HepG2 (cell line): ENCODE results near the gene PRIMA1. TPM values are rescaled to one million over a fixed set of nuclear protein-coding genes. Genes with fewer than 3 reads are reported as not detected.

ENCODE experiments used
- ATAC-seq: fragments of 200-7000 bp; cut with Tn5 transposase; 3 replicates; pipeline ENCODE4 v1.9.1; 2020; ENCODE audit warnings: mild to moderate bottlenecking, moderate library complexity
- BruUV-seq: library from RNA; stranded (reverse); fragments of 400-500 nt; replicated peaks from 2 replicates; lab custom pipeline; 2021; lab: Mats Ljungman, UMichigan
- CTCF ChIA-PET: fragments of 300-600 bp; formaldehyde crosslinking; extraction: SDS; loops from one replicate; lab custom pipeline; 2021; ENCODE audit warnings: low total read pairs, inconsistent platforms, low intra/inter-chr PET ratio; lab: Yijun Ruan, JAX
- POLR2A ChIA-PET: fragments of 350-600 bp; sonication (Branson Sonifier 250); formaldehyde crosslinking; loops from one replicate; lab custom pipeline; 2020; ENCODE audit warnings: antibody characterized with exemption, inconsistent platforms; lab: Yijun Ruan, JAX
- DNase-seq: peaks from one replicate; pipeline ENCODE4 v3.0.0-alpha.2; 2015; ENCODE audit warnings: low spot score
- FAIRE-seq: peaks from 3 replicates; lab custom pipeline; 2011; peaks lifted over from hg19 to GRCh38; lab: Jason Lieb, UNC
- H2AFZ ChIP-seq: one replicate; pipeline ENCODE4 v1.6.1; 2011; ENCODE audit warnings: low read length, inconsistent platforms
- H3K27ac ChIP-seq: fragments of 300-600 bp; 3 replicates; pipeline ENCODE4 v1.8.0; 2011; ENCODE audit warnings: mixed run types, mild to moderate bottlenecking, mixed read lengths, low read length, inconsistent platforms; ENCODE audit not compliant: insufficient read depth; ENCODE audit errors: extremely low read length
- H3K27me3 ChIP-seq, 2 experiments: fragments of 200-600 bp in 1 of 2; 2 replicates in 1 of 2; 3 replicates in 1 of 2; pipeline versions ENCODE4 v1.6.0 to v1.8.0; 2011; ENCODE audit warnings: low read length in 2 of 2, mild to moderate bottlenecking in 2 of 2, moderate library complexity in 2 of 2, inconsistent platforms in 1 of 2; ENCODE audit not compliant: insufficient read depth in 2 of 2, control insufficient read depth in 1 of 2
- H3K36me3 ChIP-seq, 2 experiments: fragments of 200-600 bp in 1 of 2; replicated peaks in 1 of 2; 2 replicates in 1 of 2; 3 replicates in 1 of 2; pipeline versions ENCODE4 v1.5.1 to v1.8.0; 2011; ENCODE audit warnings: low read length in 2 of 2, inconsistent platforms in 1 of 2; ENCODE audit not compliant: insufficient read depth in 2 of 2, control insufficient read depth in 1 of 2
- H3K4me1 ChIP-seq: 2 replicates; pipeline ENCODE4 v1.5.1; 2012; ENCODE audit warnings: low read length, inconsistent platforms; ENCODE audit not compliant: insufficient read depth
- H3K4me2 ChIP-seq: 2 replicates; pipeline ENCODE4 v1.6.0; 2011; ENCODE audit warnings: low read depth, low read length, inconsistent platforms
- H3K4me3 ChIP-seq, 3 experiments: fragments of 200-600 bp in 1 of 3; sonication (generic), shearing (Covaris generic) in 1 of 3; replicated peaks in 1 of 3; 2 replicates each; pipeline ENCODE4 v1.5.1; 2011 to 2016; ENCODE audit warnings: low read length in 3 of 3, inconsistent platforms in 2 of 3, low read depth in 2 of 3, mild to moderate bottlenecking in 2 of 3, control low read depth in 1 of 3, mixed read lengths in 1 of 3; ENCODE audit not compliant: insufficient read depth in 1 of 3
- H3K79me2 ChIP-seq: one replicate; pipeline ENCODE4 v1.6.1; 2011; ENCODE audit warnings: low read length, inconsistent platforms; ENCODE audit not compliant: insufficient read depth
- H3K9ac ChIP-seq: 2 replicates; pipeline ENCODE4 v1.6.0; 2011; ENCODE audit warnings: mild to moderate bottlenecking, low read depth, low read length, inconsistent platforms; ENCODE audit not compliant: insufficient read depth
- H3K9me3 ChIP-seq: 2 replicates; pipeline ENCODE4 v1.5.1; 2012; ENCODE audit warnings: mild to moderate bottlenecking, low read length
- H4K20me1 ChIP-seq: 2 replicates; pipeline ENCODE4 v1.6.0; 2011; ENCODE audit warnings: inconsistent platforms, mild to moderate bottlenecking, low read length, moderate library complexity; ENCODE audit not compliant: insufficient read depth
- RBM39 ChIP-seq: fragments of 200-400 bp; formaldehyde crosslinking; IDR thresholded peaks from one replicate; pipeline ENCODE4 v1.6.1; 2018; ENCODE audit warnings: antibody characterized with exemption, mild to moderate bottlenecking, low read depth, low read length; ENCODE audit not compliant: poor library complexity, severe bottlenecking
- WGBS: methylation state at CpG from one replicate; pipeline ENCODE4 v1.1.6; 2017; ENCODE audit warnings: low lambda C conversion rate; 5-methylcytosine and 5-hydroxymethylcytosine counted together
- in situ Hi-C: cut with HindIII; loops from 2 replicates; pipeline ENCODE4 v1.10.0; 2017; ENCODE audit warnings: low pct_unique_long_range_greater_than_20kb; ENCODE audit not compliant: extremely low pct_ligation_motif_present
- intact Hi-C: fragments of 100-400 bp; cut with micrococcal nuclease; formaldehyde crosslinking; loops from one replicate; pipeline ENCODE4 v1.10.0; 2022; ENCODE audit not compliant: unreplicated experiment
- polyA plus RNA-seq, 8 experiments: library from polyadenylated mRNA; depleted of rRNA in 3 of 8; stranded (reverse) in 7 of 8; unstranded in 1 of 8; fragments of >200 nt; fragmentation: Illumina TruSeq in 4 of 8; extraction: Trizol in 4 of 8; gene quantifications; 2 replicates each; pipeline versions ENCODE4 v1.2.1 to v1.2.3, GENCODE V29; 2011 to 2016; ENCODE audit warnings: low read depth in 4 of 8, missing spikeins in 1 of 8, mixed read lengths in 1 of 8; ENCODE audit not compliant: insufficient read depth in 1 of 8
- total RNA-seq, 5 experiments: library from RNA; depleted of rRNA; stranded (reverse); fragments of >200 nt; fragmentation: Illumina TruSeq; extraction: Trizol; gene quantifications; 2 replicates each; pipeline ENCODE4 v1.2.3, GENCODE V29; 2016; ENCODE audit warnings: low read depth in 1 of 5
- TF ChIP-seq, protein P1 (sequence below): sonication (generic); formaldehyde crosslinking; IDR thresholded peaks from 2 replicates; pipeline ENCODE4 v1.8.0; 2022; ENCODE audit warnings: mild to moderate bottlenecking, missing genetic modification reagents, moderate library complexity
- TF ChIP-seq, protein P2 (sequence below): sonication (generic); formaldehyde crosslinking; IDR thresholded peaks from 2 replicates; pipeline ENCODE4 v1.5.0; 2020; ENCODE audit warnings: mild to moderate bottlenecking, missing genetic modification reagents

PRIMA1 gene
- total and polyA plus RNA-seq, 2 of the 13 experiments (the other 11 are each of a cell fraction or from before 2014, with no cell fraction given) = 2.4 to 3.2 TPM

DNA sequence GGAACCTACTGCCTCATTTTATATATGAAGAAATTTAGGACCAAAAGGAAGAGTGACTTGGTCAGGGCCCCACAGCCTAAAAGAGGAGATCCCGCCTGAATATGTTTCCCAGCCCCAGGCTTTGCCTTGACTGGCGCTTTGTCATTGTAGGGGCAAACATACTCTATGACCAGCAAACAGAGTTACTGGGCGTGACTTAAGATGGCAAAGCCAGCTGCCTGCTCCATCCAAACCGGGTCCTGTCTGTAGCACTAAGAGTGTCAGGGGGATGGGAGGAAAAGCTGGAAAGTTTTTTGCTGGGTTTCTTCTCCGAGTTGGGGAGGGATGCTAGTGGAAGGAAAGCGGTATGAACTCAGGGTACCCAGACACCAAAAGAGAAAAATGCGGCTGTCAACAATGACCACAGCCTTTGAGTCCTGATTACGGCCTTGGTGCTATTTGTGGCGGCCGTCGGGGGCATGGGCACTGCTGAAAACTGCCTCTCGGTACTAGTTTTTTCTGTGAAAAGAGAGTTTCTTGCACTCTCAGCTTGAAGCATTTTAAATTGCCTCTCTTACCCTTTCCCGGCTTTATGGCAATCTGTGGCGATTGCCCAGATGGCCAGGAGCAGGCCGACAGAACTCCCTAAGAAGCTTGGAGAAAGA, 82.7 kb downstream of the PRIMA1 start:
- no peaks in the 10 kb centered on the region for H4K20me1 ChIP-seq
- POLR2A ChIA-PET = no interaction called here
- H3K79me2 ChIP-seq = no peaks in the 10 kb centered on the region
- peaks cover 30% of the 10 kb centered on the region for H3K4me1 ChIP-seq
- WGBS = 23% methylated on average over 15 of the region's 15 CpGs
- no peak overlapping the region for H3K9ac ChIP-seq
- H3K27ac ChIP-seq = no peak overlapping the region
- no peak overlapping the region for H3K4me3 ChIP-seq
- DNase-seq = peak; percentile 34
- no peak for TF ChIP-seq RBM39
- TF ChIP-seq, protein P1, sequence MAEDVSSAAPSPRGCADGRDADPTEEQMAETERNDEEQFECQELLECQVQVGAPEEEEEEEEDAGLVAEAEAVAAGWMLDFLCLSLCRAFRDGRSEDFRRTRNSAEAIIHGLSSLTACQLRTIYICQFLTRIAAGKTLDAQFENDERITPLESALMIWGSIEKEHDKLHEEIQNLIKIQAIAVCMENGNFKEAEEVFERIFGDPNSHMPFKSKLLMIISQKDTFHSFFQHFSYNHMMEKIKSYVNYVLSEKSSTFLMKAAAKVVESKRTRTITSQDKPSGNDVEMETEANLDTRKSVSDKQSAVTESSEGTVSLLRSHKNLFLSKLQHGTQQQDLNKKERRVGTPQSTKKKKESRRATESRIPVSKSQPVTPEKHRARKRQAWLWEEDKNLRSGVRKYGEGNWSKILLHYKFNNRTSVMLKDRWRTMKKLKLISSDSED (CRISPR knock-in tag) = no peak
- TF ChIP-seq, protein P2, sequence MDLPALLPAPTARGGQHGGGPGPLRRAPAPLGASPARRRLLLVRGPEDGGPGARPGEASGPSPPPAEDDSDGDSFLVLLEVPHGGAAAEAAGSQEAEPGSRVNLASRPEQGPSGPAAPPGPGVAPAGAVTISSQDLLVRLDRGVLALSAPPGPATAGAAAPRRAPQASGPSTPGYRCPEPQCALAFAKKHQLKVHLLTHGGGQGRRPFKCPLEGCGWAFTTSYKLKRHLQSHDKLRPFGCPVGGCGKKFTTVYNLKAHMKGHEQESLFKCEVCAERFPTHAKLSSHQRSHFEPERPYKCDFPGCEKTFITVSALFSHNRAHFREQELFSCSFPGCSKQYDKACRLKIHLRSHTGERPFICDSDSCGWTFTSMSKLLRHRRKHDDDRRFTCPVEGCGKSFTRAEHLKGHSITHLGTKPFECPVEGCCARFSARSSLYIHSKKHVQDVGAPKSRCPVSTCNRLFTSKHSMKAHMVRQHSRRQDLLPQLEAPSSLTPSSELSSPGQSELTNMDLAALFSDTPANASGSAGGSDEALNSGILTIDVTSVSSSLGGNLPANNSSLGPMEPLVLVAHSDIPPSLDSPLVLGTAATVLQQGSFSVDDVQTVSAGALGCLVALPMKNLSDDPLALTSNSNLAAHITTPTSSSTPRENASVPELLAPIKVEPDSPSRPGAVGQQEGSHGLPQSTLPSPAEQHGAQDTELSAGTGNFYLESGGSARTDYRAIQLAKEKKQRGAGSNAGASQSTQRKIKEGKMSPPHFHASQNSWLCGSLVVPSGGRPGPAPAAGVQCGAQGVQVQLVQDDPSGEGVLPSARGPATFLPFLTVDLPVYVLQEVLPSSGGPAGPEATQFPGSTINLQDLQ (CRISPR knock-in tag) = no peak
- ATAC-seq = peak; percentile 94
- FAIRE-seq = peak; percentile 28
- no peaks in the 10 kb centered on the region for H3K36me3 ChIP-seq
- no peaks in the 10 kb centered on the region for H3K9me3 ChIP-seq
- peaks cover 0 to 17% of the 10 kb centered on the region in 2 experiments; a peak in 3 of 5 replicates for H3K27me3 ChIP-seq
- no TSS peak for BruUV-seq
- CTCF ChIA-PET = no interaction called here
- in situ Hi-C loops (no loop called here), intact Hi-C loops (no loop called here)
- 0 out of 2 replicates have a peak overlapping the region, but pooled peaks have one; percentile 23 for H3K4me2 ChIP-seq
- no peak overlapping the region for H2AFZ ChIP-seq
